Measurements from ENCODE around the gene CES3.

CES3 gene, protein sequence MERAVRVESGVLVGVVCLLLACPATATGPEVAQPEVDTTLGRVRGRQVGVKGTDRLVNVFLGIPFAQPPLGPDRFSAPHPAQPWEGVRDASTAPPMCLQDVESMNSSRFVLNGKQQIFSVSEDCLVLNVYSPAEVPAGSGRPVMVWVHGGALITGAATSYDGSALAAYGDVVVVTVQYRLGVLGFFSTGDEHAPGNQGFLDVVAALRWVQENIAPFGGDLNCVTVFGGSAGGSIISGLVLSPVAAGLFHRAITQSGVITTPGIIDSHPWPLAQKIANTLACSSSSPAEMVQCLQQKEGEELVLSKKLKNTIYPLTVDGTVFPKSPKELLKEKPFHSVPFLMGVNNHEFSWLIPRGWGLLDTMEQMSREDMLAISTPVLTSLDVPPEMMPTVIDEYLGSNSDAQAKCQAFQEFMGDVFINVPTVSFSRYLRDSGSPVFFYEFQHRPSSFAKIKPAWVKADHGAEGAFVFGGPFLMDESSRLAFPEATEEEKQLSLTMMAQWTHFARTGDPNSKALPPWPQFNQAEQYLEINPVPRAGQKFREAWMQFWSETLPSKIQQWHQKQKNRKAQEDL

DNA sequence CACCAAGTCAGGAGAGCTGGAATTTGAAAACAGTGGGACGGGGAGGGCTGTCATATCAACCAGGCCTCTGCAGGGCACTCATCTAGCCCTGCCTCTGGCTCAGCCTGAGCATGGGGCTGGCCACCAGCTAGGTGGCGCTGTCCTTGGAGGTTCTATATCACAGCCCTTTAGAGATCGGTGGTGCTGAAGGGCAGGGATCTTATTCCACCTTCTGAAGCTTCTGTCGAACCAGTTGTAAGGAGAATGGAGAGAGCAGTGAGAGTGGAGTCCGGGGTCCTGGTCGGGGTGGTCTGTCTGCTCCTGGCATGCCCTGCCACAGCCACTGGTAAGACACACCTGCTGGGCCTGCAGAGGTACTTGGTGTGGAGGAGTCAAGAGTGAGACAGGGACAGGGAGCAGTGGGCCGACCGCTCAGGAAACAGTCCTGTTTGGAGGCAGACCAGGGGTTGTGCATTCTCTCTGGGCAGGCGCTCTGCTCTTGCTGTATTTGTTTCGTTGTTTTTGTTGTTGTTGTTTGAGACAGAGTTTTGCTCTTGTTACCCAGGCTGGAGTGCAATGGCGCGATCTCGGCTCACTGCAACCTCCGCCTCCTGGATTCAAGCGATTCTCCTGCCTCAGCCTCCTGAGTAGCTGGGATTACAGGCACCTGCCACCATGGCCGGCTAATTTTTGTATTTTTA, at the start of gene CES3:
CES3 (plus strand) TSS at position 202 of the 680 bp plus-strand sequence; CDS start at position 244, 42 bp downstream.
- no peak for DNase-seq

DNA sequence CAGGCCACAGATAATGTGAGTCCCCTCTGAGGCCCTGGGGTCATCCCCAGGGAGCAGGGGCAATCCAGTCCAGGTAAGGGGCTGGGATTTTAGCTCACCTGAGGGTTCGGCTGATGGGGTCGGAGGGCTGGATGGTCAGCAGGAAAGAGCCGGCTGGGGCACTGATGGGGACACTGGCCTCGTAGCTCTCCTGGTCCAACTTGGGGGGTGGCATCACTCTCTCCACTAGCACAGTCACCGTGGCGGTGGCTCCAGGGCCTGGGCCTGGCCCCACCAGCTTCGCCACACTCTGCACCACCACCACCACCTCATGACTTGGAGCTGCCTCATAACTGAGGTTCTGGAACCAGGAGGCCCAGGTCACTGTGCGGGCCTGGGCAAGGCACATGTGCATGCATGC, 49.3 kb upstream of the CES3 start:
- no peak for DNase-seq

DNA sequence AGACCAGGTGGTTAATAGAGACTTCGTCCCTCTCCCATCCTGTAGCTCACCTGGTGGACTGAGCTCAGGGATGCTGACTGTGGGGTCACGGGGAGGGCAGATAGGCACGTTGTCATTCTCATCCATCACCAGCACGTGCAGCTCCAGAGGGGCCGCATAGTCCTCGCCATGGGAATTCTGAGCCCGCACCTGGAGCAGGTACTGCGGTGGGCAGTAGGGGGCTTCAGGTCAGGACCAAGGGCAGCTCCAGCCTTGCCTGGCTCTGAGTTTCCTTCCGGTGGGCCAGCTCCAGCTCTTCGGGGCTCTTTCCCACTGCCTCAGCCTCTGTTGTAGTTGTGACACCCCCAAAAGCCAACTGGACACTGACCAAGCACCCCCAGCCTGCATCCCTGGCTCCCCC, 48.0 kb upstream of the CES3 start:
- no peak for DNase-seq

DNA sequence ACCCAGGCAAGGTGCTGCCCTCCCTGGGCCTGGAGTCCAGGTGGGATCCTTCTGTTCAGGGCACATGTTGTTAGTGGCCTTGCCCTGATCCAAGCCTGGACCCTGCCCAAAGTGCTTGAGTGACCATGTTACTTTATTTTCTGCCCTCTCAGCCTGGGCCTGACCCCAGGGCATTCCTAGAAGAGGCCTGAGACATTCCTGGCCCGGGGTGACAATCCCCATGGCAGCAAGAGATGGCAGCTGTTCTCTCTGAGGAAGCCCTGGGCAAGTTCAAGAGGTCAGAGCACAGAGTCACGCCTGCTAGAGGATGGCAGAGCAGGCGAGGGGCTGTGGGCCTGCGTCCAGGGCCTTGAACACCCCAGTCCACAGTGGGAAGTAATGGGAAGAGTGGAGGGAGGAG, 47.4 kb upstream of the CES3 start:
- no peak for DNase-seq

DNA sequence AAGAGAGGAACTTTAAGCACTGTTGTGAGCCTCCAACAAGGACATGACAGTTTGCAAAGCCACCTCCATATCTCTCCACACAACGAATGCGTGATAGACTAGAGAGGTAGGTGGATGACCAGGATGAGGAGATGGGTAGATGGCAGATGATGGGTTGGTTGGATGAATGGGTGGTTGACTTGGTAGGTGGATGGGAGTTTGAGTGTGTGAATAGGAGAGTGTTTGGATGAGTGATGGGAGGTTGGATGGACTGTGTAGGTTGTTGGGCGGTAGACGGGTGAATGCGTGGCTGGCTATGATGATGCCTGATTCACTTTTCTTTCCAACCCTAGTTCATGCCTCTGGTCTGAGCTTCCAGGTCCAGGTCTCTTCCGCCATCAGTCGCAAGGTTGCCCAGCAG, 46.5 kb upstream of the CES3 start:
- no peak for DNase-seq

DNA sequence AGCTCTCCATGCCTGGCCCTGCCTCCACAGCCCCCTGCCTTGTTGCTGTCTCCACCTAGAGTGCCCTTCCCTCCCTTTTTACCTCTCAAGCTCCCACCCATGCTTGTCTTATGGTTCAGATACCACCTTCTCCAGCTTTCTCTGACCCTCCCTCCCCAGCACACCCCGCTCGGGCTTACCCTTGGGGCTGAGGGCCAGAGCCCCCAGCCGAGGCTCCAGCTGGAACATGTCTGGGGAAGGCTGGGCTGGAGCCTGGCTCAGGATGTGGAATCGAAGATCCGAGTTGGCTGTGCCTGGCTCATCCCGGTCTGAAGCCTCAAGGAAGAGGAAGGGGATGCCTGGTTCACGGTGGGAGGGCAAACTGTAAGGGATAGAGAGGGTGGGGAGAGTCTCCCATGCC, 46.0 kb upstream of the CES3 start:
- no peak for DNase-seq

DNA sequence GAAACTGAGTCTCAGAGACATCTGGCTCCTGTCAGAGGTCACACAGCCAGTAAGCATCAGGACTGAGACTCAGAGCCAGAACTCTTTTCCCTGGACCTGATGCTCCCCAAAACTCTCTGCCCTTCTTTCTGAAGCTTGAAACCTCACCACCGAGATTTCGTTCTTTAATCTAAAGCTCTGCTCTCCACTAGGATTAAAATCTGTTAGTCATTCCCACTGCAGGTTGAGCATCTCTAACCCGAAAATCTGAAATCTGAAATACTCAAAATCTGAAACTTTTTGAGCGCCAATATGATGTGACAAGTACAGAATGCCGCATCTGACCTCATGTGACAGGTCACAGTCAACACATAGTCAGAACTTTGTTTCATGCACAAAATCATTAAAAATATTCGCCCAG, 44.5 kb upstream of the CES3 start:
- DNase-seq: no peak

DNA sequence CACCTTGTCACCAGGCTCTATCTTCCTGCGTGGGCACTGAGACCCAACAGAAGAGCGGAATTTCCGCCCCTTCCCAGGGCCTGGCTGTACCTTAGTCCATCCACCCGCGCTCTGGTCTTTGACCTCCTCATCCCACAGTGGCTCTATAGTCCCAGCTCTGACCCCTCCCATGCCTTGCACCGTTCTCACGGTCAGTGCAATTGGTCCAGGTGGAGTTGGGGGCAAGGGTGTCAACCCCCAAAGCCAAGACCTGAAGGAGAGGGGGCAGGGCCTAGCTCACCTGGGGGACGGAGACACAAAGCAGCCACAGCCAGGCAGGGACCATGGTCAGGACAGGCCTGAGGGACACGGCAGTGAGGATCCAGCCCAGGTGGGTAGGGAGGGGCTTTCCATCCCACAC, 43.3 kb upstream of the CES3 start:
- no peak for DNase-seq

DNA sequence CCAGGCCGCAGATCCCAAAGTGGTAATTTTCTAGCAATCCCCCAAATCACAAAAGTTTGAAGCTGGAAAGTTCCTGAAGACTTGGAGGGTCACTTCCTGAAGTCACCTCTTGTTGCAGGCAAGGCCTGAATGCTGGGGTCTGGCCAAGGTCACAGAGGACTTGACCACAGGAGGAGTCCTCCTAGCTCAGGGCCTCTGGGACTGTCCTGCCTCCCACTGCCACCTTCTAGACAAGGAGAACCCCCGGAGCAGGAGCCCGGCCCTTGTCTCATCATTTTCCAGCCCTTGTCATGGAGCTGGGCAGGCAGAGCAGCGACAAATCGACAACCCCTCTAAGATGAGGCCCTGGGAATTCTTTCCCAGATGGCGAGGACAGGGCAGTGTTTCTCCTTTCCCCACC, 42.7 kb upstream of the CES3 start:
- DNase-seq: no peak

DNA sequence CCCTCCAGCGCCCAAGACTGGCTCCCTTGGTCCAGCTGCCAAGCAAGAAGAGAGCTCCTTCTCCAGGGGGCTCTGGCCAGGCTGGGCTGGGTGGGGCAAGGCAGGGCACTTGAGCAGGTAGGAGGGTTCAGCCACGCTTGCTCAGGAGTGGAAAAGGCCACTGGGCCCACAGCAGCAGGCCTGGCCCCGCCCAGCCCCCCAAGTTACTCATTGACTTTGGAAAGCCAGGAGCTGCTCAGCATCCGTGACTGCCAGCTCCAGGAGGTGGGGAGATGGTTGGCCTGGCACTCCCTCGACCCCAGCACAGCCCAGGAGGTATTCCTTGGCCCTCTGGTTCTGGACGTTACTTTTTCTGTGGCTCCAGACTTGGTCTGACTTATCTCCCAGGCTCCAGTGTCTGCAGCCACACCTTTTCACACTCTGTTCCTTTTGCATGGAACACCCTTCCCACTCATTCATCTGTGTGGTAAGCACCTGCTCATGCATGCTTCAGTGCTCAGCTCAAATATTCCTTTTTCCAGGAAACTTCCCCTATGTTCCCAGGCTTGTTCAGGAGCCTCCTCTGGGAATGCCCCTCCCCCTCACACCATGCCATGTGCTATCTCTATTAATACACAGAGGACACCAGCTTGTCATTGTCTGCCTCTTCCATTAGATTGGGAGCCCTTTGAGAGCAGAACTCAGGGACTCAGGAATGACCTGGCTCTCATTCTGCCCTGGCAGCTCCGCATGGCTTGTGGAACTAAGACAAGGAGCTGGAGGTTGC, 42.1 kb upstream of the CES3 start, which contains the start of gene CDH16:
CDH16 (minus strand) TSS at position 83 of the 766 bp plus-strand sequence. CDS start 820 bp downstream, outside the sequence.
- DNase-seq: no peak

DNA sequence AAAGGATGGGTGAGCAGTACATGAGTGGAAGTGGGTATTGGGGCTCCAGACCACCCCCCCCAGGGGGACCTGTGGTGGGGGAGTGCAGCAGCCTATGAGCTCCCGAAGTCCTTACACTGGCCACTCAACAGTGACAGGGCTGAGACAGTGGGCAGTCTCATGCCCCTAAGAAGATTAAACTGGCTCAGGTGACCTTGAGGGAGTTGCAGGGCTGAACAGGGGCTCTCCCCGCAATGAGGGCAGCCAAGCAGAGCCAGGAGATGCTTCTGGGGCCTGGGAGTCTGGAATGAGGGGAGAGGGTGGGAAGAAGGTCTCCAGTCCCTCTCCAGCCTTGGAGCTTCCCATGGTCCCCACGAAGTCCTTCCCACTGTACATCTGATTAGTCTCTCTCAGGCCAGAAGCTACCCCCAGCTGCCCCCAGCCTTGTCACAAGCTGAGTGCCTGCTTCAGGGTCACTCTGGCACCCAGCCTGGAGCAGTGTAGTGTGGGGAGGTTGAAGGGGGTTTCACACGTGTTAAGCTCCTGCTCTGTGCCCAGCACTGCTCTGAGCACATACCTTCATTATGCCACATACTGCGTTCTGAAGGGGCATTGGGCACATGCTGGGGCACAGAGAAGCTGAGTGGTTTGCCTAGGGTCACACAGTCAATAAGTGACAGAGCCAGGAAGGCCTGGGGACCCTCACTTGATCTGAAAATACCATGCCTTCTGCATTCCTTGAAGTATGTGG, 41.3 kb upstream of the CES3 start:
- DNase-seq: no peak

DNA sequence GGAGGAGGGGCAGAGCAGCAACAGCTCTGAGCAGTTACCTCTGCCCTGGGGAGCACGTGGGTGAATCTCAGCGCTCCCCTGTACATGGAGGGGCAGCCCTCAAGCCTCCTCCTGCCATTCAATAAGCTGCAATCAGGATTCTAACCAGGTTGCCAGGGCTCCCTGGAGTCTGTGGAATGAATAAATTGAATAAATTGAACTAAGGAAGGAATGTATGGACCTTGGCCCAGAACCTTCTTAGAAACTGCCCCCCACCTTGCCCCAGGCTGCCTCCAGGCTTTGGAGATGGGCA, 40.8 kb upstream of the CES3 start:
- DNase-seq: no peak

DNA sequence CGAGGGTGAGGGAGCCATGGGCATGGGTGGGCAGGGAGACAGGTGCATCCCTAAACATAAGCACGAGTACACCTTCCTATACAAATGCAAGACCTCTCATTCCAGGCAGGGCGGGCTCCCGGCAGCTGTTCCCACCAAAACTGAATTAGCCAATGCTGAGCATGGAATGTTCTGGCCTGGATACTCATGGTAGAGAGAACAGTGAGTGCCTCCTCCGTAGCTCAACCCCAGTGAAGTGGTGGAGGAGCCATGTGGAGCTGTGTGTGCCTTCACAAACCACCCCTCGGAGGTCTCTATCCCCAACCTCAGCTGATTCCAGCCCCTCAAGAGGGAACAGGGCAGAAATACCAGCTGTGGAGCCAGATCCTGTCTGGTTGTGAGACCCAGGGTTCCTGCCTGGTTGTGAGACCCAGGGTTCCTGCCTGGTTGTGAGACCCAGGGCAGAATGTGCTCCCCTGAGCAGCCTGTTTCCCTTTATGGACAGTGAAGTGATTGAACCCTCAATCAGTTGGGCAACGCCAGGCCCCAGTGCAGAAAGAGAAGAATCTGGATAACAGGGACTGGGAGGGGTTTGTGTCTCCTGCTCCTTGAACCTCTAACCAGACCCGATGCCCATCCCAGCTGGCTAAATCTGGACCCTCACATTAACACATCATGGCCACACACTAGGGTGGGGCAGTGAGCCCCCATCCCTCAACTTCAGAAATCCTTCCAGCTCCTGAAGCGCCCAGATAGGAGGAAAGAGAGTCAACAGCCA, 40.0 kb upstream of the CES3 start:
- no peak for DNase-seq

DNA sequence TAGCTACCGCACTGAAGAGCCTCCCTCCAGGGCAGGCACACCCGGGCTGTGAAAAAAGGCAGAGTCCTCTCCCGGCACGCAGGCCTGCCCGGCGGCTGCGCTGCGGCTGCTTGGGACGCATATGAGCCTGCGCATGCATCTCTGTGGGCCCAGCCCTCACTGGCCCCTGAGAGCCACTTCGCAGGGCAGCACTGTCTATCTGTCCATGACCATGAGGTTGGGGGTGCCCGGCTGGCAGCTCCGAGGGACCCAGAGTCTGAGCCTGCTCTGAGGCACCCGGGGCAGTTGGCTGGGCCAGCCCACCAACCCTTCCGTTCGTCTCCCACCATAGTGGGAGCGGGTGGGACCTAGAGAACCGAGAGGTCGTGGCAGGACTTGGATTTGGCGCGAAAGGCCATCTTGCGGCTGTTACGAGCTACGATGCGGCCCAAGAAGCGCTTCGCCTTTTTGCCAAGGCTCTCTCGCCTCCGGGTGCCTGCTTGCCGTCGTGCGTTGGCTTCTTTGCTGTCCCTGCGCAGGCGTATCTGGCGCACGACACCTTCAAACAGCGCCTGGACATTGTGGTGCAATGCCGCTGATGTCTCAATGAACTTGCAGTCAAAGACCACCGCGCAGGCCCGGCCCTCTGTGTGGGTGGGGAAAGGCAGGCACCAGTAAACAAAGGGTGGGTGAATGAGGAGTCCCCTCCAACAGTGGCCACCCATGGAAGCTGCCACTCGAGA, 39.2 kb upstream of the CES3 start:
- DNase-seq: no peak

DNA sequence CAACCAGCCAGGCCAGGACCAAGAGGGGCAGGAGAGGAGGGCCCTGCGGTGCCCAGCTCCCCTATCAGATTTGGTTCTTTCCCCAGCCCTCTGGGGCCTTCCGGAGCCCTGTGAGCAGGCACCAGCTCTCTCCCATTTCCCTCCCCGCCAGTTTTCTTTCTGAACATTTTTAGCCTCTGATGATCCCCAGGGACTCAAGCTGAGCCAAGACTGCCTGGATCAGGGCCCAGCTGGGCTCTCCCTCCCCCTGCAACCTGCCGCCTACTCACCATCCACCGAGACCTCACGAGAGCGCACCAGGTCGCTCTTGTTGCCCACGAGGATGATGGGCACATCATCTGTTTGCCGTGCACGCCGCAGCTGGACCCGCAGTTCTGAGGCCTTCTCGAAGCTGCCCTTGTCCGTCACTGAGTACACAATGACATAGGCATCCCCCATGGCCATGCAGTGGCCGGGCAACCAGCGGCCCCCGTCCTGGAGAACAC, 37.8 kb upstream of the CES3 start:
- DNase-seq: no peak

DNA sequence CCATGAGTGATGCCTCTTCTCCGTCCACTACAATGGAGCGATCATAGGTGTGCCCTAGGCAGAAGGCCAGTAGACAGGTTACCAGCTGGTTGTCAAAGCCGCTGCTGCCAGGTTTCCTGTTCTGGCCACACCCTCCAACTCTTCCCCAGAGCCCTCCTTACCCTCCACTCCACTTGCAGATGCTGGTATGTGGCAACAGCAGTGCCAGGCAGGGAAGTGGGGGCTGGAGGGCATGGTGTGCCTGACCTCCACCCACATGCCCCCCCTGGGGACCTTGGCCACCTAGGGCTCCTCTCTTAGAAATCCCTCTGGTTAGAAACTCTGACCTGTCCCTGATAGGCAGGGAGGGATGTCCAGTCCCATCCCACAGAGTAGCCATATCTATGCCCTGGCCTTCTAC, 37.2 kb upstream of the CES3 start:
- peak; percentile 24 for DNase-seq

DNA sequence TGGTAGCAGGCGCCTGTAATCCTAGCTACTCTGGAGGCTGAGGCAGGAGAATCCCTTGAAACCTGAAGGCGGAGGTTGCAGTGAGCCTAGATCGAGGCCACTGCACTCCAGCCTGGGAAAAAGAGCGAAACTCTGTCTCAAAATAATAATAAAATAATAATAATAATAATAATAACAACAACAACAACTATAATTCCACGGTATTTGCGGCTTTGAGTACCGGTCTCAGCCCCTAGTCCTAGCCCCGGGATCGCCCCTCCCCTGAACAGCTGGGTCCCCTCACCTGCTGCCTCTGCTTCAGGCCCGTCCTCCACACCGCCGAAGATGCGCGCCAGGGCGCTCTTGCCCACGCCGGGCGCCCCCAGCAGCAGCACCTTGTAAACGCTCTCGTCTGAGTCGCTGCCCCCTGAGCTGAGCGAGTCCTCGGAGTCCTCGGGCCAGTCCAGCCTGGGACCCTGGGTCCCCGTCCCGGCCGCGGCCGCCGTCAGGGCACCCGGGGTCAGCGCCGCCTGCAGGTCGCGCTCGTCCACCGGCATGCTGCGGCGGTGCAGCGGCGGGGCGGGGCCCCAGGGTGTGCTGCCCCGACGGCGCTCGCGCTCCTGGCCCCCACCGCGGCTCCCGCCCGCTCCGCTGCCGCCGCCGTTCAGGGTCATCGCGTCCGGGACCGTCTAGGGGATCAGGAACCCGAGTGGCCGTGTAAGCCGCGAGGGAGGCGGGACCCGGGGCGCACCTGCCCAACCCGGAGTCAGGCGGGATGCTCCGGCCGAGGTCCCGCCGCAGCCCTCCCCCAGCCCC, 36.3 kb upstream of the CES3 start:
- no peak for DNase-seq

DNA sequence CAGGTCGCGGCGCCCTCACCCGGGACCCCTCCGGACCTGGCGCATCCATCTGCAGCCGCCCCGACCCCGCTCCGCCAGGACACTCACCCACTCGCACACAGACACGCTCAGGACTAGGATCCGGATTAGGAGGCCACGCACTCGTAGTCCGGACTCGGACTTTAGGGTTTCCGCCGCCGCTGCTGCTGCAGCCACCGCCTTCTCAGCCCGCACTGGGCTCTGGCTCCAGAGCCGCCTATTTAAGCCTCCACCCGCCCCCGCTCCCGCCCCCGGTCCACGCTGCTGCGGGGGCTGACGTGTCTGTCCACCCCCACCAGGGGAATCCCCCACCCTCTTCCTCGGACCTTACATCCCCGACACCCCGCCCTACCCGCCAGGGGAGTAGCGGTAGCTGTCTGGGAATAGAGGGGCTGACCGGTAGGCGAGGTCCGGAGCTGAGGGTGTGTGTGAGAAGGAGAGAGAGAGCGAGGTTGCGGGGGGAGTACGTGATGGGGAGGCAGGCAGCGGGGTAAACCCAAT, 35.7 kb upstream of the CES3 start, which contains the start of gene RRAD:
RRAD (minus strand) TSS at position 214 of the 519 bp plus-strand sequence. CDS start 356 bp downstream, outside the sequence.
- no peak for DNase-seq

DNA sequence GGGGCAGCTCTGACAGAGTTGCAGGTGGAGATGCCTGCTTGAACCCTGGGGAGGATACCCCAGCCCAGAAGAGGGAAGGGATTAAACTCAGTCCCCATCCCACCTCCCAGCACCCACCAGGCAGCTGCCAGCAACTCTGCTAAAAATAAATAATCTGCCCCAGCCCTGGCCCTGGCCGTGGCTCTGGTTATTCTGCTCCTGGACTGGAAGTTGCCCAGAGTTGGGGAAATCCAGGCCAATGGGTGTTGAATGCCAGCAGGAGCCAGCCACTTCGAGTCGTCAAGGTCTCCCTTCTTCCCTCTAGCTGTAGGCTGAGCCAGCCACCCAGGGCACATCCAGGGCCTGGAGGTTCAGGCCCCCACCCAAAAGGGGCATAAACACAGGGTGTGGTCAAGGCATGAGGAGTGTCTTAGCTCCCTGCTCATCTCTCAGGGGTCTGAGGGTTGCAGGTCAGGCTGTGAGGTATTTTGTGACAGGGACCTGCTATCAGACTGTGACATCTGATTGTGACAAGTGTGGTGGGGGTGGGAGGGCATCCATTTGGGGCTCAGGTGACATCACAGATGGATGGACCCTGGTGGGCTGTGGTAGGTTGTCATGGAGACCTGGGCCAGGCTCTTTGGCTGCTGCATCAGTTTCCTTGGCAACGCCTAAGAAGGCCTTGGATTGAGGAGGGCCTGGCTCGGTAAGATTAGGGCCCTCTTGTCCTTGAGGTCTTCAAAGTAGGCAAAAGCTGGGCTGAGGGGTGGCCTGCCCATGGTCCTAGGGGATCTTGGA, 34.7 kb upstream of the CES3 start:
- DNase-seq: no peak
